ENCODE measurements around the gene MUC12. TPM values are rescaled to one million over a fixed set of nuclear protein-coding genes. Genes with fewer than 3 reads are reported as not detected.
"Not testable (repeated sequence)": the region's sequence is repeated elsewhere in the genome, so short reads cannot be mapped to it uniquely, and the experiment has no call there.

The MUC12 gene
- total RNA-seq, 1 donor from 2014 or later: 0.05 TPM

DNA sequence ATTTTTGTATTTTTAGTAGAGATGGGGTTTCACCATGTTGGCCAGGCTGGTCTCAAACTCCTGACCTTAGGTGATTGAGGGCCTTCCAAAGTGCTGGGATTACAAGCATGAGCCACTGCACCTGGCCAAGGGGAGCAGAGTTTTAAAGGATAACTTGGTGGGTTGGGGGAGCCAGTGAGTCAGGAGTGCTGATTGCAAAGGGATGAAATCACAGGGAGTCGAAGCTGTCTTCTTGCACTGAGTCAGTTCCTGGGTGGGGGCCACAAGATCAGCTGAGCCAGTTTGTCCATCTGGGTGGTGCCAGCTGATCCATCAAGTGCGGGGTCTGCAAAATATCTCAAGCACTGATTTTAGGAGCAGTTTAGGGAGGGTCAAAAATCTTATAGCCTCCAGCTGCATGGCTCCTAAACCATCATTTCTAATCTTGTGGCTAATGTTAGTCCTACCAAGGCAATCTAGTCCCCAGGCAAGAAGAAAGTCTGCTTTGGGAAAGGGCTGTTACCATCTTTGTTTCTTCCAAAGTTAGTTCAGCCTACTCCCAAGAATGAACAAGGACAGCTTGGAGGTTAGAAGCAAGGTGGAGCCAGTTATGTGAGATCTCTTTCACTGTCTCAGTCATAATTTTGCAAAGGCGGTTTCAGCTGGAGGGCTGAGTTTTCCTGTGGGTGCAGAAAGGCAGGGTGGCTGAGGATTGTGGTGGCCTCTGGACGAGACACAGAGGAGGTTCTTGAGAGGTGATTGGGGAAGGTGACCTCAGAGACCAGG lies 15.8 kb downstream of the MUC12 start:
- not testable (repeated sequence) for DNase-seq (ENCODE audit: low spot score); ATAC-seq

DNA sequence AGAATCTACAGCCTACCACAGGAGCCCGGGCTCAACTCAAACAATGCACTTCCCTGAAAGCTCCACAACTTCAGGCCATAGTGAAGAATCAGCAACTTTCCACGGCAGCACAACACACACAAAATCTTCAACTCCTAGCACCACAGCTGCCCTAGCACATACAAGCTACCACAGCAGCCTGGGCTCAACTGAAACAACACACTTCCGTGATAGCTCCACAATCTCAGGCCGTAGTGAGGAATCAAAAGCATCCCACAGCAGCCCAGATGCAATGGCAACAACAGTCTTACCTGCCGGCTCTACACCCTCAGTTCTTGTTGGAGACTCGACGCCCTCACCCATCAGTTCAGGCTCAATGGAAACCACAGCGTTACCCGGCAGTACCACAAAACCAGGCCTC lies 22.3 kb downstream of the MUC12 start:
- DNase-seq (ENCODE audit: low spot score): no peak
- ATAC-seq: no peak

DNA sequence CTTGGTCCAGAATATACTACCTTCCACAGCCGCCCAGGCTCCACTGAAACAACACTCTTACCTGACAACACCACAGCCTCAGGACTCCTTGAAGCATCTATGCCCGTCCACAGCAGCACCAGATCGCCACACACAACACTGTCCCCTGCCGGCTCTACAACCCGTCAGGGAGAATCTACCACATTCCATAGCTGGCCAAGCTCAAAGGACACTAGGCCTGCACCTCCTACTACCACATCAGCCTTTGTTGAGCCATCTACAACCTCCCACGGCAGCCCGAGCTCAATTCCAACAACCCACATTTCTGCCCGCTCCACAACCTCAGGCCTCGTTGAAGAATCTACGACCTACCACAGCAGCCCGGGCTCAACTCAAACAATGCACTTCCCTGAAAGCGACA lies 22.9 kb downstream of the MUC12 start:
- not testable (repeated sequence) for ATAC-seq; DNase-seq (ENCODE audit: low spot score)

DNA sequence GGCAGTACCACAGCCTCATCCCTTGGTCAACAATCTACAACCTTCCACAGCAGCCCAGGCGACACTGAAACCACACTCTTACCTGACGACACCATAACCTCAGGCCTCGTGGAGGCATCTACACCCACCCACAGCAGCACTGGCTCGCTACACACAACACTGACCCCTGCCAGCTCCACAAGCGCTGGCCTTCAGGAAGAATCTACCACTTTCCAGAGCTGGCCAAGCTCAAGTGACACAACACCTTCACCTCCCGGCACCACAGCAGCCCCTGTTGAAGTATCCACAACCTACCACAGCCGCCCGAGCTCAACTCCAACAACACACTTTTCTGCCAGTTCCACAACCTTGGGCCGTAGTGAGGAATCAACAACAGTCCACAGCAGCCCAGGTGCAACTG lies 25.3 kb downstream of the MUC12 start:
- not testable (repeated sequence) for DNase-seq (ENCODE audit: low spot score)
- ATAC-seq: peak; percentile 15

DNA sequence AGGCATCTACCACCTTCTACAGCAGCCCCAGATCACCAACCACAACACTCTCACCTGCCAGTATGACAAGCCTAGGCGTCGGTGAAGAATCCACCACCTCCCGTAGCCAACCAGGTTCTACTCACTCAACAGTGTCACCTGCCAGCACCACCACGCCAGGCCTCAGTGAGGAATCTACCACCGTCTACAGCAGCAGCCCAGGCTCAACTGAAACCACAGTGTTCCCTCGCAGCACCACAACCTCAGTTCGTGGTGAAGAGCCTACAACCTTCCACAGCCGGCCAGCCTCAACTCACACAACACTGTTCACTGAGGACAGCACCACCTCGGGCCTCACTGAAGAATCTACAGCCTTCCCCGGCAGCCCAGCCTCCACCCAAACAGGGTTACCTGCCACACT lies 29.2 kb downstream of the MUC12 start:
- not testable (repeated sequence) for ATAC-seq; DNase-seq (ENCODE audit: low spot score)

DNA sequence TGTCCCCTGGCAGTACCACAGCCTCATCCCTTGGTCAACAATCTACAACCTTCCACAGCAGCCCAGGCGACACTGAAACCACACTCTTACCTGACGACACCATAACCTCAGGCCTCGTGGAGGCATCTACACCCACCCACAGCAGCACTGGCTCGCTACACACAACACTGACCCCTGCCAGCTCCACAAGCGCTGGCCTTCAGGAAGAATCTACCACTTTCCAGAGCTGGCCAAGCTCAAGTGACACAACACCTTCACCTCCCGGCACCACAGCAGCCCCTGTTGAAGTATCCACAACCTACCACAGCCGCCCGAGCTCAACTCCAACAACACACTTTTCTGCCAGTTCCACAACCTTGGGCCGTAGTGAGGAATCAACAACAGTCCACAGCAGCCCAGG lies 30.0 kb downstream of the MUC12 start:
- not testable (repeated sequence) for DNase-seq (ENCODE audit: low spot score); ATAC-seq

DNA sequence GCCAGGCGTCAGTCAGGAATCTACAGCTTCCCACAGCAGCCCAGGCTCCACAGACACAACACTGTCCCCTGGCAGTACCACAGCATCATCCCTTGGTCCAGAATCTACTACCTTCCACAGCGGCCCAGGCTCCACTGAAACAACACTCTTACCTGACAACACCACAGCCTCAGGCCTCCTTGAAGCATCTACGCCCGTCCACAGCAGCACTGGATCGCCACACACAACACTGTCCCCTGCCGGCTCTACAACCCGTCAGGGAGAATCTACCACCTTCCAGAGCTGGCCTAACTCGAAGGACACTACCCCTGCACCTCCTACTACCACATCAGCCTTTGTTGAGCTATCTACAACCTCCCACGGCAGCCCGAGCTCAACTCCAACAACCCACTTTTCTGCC lies 30.7 kb downstream of the MUC12 start:
- not testable (repeated sequence) for DNase-seq (ENCODE audit: low spot score); ATAC-seq

DNA sequence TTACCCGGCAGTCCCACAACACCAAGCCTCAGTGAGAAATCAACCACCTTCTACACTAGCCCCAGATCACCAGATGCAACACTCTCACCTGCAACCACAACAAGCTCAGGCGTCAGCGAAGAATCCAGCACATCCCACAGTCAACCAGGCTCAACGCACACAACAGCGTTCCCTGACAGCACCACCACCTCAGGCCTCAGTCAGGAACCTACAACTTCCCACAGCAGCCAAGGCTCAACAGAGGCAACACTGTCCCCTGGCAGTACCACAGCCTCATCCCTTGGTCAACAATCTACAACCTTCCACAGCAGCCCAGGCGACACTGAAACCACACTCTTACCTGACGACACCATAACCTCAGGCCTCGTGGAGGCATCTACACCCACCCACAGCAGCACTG lies 33.0 kb downstream of the MUC12 start:
- ATAC-seq; DNase-seq (ENCODE audit: low spot score): not testable (repeated sequence)

DNA sequence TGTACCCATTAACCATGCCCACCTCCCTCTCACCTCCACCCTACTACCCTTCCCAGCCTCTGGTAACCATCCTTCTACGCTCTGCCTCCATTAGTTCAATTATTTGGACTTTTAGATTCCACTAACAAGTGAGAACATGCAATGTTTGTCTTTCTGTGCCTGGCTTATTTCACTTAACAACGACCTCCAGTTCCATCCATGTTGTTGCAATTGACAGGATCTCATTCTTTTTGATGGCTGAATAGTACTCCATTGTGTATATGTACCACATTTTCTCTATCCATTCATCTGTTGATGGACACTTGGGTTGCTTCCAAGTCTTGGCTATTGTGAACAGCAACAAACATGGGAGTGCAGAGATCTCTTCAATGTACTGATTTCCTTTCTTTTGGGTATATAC lies 38.0 kb downstream of the MUC12 start:
- not testable (repeated sequence) for ATAC-seq; DNase-seq (ENCODE audit: low spot score)

DNA sequence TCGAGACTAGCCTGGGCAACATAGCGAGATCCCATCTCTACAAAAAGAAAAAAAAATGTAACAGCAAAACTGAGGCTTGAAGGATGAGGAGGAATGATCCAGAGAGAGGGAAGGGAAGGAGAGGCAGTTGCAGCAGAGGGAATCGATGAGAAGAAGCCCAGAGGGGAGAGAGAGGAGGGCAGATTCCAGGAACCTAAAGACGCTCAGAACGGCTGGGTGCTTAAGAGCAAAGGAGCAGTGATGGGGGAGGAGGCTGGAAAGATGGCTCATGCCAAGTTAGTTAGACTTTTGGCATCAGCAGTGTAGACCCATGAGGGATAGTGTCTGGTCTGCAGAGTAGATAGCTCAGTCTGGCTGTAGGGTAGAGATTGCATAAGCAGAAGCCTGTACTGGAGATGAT lies 40.3 kb downstream of the MUC12 start:
- ATAC-seq: no peak
- no peak for DNase-seq (ENCODE audit: low spot score)

DNA sequence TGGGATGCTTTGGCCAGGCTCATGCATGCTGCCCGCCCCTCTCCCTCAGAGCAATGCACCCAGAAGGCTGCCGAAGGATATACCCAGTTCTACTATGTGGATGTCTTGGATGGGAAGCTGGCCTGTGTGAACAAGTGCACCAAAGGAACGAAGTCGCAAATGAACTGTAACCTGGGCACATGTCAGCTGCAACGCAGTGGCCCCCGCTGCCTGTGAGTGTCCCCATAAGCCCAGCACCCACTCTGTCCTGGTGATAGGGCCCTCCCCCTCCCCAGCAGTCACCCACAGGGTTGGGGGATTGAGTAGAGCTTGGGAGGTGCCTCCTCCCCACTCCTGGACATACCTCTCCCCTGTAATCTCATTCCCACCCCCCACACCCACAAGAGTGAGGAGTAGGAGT lies 43.6 kb downstream of the MUC12 start:
- no peak for ATAC-seq
- no peak for DNase-seq (ENCODE audit: low spot score)

DNA sequence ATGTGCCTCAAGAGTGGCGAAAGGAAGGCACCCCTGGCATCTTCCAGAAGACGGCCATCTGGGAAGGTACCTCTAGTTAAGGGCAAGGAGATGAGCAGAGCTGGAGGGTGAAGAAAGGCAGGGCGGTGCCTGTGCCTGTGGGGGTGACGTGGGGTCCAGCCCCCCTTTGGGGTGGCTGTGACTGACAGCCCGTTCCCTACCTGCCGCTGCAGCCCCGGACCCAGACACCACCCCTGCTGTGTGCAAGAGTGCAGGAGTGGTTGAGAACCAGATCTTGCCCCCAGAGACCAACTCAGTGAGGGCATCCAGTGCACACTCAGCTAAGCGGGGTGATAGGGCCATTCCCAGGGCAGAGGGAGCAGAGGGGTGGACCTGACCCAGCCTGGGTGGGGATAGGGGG lies 46.3 kb downstream of the MUC12 start:
- no peak for DNase-seq (ENCODE audit: low spot score)
- ATAC-seq: no peak

DNA sequence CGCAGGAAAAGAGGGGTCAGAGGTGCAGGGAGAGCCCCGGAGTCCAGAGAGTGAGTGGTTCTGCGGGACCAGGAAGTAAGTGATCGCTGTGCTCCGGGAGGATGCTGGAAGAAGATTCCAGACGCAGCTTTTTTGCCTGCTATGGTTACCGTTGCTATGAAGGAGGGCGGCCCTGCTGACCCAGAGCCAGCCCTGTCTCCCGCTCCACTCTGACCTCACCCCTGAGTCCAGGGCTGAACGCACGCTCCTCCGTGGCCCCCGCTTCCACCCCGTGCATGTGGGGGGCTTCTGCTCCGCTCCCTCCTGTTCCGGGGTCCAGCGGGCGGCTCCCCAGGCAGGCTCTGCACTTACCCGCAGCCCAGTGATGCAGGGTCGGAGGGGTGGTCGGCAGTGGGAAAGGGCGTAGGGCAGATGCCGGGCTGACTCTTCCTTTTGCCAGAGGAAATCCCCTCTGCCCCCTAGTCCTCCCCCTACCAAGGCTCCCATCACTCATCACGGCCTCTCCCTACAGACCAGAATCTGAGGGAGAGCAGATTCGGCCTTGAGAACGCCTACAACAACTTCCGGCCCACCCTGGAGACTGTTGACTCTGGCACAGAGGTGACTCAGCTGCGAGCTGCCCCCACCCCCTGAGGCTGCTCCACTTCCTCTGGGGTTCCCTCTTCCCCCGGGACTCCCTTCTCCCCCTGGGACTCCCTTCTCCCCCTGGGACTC lies 47.9 kb downstream of the MUC12 start:
- DNase-seq (ENCODE audit: low spot score): no peak
- peak; percentile 70 for ATAC-seq

DNA sequence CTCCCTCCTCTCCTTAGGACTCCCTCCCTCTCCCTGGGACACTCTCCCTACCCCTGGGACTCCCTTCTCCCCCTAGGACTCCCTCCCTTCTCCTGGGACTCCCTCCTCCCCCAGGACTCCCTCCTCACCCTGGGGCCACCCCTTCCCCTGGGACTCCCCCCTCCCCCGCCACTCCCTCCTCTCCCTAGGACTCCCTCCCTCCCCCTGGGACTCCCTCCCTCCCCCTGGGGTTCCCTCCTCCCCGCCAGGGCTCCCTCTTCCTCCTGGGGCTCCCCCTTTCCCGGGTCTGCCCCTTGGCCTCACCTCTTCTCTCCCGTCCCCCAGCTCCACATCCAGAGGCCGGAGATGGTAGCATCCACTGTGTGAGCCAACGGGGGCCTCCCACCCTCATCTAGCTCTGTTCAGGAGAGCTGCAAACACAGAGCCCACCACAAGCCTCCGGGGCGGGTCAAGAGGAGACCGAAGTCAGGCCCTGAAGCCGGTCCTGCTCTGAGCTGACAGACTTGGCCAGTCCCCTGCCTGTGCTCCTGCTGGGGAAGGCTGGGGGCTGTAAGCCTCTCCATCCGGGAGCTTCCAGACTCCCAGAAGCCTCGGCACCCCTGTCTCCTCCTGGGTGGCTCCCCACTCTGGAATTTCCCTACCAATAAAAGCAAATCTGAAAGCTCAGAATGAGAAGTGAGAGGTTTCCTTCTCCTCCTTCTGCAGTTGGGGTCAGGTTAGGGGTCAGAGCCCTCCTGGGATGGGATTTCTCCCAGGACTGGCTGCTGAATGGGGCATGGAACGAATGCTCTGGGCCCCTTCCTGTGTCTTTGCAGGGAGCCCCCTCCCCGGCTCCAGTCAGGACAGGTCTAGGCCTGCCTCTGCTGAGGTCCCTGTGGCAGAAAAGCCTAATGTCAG lies 49.2 kb downstream of the MUC12 start:
- no peak for ATAC-seq
- DNase-seq (ENCODE audit: low spot score): no peak

DNA sequence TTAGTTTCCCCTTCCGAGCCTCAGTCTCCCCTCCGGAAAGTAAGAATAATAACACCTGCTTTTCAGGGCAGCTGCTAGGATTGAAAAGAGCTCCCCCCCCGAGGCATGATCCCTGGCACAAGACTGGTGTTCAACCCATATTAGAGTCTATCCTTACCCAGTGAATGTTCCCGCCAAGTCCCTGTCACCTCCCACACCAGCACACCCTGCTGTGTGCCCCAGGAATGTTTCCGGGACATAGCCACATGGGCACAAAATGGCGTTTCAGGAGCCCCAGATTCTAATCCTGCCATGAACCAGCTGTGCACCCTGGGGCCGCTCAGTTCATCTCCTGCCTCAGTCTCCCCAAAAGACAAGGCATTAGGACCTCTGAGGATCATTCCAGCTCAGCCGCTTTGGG lies 51.1 kb downstream of the MUC12 start:
- ATAC-seq (no peak), DNase-seq (ENCODE audit: low spot score) (no peak)

DNA sequence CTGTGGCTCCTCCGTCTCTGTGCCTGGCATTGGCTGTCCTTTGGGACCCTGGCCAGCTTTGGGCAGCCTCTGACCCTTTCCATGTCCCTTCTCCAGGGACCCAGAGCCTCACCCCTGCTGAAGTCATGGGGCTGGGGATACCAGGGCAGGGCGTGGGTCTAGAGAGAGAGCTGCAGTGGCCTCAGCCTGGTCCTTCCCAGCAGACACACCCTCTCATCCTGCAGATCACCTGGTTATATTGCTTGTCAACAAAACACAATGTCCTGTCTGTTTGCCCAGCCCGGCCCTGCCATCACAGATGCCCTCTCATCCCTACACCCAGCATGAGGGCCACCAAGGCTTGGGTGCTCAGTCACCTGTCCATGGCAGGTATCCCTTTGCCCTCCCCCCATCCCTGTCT lies 52.3 kb downstream of the MUC12 start:
- ATAC-seq: no peak
- no peak for DNase-seq (ENCODE audit: low spot score)

DNA sequence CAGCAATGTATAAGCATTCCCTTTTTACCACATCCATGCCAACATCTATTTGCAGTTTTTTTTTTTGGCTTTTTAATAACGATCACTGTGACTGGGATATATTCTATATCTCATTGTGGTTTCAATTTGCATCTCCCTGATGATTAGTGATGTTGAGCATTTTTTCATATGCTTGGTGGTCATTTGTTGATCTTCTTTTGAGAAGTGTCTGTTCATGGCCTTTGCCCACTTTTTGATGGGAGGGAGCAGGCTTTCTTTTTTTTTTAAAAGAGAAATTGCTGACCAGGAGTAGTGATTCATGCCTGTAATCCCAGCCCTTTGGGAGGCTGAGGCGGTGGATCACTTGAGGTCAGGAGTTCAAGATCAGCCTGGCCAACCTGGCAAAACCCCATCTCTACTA lies 54.5 kb downstream of the MUC12 start:
- DNase-seq (ENCODE audit: low spot score) (no peak), ATAC-seq (no peak)

DNA sequence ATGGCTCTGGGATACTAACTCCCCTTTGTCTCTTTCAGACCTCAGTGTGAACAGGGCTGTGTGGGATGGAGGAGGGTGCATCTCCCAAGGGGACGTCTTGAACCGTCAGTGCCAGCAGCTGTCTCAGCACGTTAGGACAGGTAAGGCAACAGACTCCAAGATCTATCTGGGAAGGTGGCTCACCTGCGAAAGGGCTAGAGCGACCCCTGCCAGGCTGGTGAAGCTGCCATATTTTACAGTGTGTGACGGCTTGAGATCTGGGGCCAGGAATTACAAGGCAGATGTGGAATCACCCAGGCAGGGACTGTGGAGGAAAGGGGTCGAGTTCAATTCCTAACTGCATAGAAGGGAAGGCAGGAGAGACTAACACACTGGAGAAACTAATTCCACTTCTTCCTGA lies 61.7 kb downstream of the MUC12 start:
- no peak for ATAC-seq
- DNase-seq (ENCODE audit: low spot score): no peak

DNA sequence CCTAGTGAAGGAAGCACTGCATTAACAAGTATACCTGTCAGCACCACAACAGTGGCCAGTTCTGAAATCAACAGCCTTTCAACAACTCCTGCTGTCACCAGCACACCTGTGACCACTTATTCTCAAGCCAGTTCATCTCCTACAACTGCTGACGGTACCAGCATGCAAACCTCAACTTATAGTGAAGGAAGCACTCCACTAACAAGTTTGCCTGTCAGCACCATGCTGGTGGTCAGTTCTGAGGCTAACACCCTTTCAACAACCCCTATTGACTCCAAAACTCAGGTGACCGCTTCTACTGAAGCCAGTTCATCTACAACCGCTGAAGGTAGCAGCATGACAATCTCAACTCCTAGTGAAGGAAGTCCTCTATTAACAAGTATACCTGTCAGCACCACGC lies 66.6 kb downstream of the MUC12 start:
- DNase-seq (ENCODE audit: low spot score): no peak
- ATAC-seq: no peak

DNA sequence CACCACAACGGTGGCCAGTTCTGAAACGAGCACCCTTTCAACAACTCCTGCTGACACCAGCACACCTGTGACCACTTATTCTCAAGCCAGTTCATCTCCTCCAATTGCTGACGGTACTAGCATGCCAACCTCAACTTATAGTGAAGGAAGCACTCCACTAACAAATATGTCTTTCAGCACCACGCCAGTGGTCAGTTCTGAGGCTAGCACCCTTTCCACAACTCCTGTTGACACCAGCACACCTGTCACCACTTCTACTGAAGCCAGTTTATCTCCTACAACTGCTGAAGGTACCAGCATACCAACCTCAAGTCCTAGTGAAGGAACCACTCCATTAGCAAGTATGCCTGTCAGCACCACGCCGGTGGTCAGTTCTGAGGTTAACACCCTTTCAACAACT lies 71.9 kb downstream of the MUC12 start:
- ATAC-seq; DNase-seq (ENCODE audit: low spot score): not testable (repeated sequence)

DNA sequence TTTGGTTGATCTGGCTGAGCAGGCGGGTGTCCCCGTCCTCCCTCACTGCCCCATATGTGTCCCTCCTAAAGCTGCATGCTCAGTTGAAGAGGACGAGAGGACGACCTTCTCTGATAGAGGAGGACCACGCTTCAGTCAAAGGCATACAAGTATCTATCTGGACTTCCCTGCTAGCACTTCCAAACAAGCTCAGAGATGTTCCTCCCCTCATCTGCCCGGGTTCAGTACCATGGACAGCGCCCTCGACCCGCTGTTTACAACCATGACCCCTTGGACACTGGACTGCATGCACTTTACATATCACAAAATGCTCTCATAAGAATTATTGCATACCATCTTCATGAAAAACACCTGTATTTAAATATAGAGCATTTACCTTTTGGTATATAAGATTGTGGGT lies 89.0 kb downstream of the MUC12 start:
- peak; percentile 61 for DNase-seq (ENCODE audit: low spot score)
- ATAC-seq: peak; percentile 81

DNA sequence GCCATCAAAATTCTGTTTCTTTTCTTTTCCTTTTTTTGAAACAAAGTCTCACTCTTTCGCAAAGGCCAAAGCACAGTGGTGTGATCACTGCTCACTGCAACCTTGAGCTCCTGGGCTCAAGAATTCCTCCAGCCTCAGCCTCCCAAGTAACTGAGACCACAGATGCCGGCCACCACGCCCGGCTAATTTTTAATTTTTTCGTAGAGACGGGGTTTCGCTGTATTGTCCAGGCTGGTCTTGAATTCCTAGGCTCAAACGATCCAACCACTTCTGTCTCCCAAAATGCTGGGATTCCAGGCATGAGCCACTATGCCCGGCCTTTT lies 90.2 kb downstream of the MUC12 start:
- no peak for ATAC-seq

More for the DNA sequence above, 90.2 kb downstream of the MUC12 start:
- no peak for DNase-seq (ENCODE audit: low spot score)
